ENCODE measurements around the gene FCRL2.
"Not testable (repeated sequence)": the region's sequence is repeated elsewhere in the genome, so short reads cannot be mapped to it uniquely, and the experiment has no call there.

FCRL2 gene

DNA sequence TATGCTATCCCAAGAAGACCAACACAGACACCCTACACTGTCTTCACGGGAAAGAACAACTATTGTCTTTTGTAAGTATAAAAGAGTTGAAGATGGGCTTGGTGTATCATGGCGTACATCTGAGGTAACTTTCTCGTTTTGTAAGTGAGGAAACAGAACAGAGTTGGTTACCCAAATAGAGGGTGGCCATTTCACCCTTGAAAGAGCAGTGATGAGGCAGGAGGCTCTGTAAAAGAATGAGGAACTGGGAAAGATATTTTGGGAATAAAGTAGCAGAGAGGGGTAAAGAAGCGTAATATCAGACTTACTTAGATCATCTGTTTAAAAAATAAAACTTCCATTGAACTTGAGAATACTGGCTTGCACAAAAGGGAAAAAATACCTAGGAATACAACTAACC, 18.9 kb downstream of the FCRL2 start:
- DNase-seq (ENCODE audit: low spot score), result no peak
- Histone ChIP-seq H3K4me3 (no peak overlapping the region), H3K27ac (no peak overlapping the region)
- TF ChIP-seq, protein P1, sequence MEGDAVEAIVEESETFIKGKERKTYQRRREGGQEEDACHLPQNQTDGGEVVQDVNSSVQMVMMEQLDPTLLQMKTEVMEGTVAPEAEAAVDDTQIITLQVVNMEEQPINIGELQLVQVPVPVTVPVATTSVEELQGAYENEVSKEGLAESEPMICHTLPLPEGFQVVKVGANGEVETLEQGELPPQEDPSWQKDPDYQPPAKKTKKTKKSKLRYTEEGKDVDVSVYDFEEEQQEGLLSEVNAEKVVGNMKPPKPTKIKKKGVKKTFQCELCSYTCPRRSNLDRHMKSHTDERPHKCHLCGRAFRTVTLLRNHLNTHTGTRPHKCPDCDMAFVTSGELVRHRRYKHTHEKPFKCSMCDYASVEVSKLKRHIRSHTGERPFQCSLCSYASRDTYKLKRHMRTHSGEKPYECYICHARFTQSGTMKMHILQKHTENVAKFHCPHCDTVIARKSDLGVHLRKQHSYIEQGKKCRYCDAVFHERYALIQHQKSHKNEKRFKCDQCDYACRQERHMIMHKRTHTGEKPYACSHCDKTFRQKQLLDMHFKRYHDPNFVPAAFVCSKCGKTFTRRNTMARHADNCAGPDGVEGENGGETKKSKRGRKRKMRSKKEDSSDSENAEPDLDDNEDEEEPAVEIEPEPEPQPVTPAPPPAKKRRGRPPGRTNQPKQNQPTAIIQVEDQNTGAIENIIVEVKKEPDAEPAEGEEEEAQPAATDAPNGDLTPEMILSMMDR (IDR thresholded peaks at IDR 0.05), result no peak

DNA sequence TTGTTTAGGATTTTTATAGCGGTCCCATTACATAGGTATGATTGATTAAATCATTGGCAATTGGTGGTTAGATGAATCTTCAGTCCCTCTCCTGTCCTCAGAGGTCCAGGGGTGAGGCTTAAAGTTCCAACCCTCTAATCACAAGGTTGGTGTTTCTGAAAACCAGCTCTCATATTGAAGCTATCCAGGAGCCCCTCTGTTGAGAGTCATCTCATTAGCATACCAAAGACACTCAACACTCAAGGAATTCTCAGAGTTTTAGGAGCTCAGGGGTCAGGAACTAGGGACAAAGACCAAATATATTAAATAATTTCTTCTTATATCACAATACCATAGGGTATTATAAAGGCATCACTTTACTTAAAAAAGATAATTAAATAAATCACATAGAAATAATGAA, 23.3 kb downstream of the FCRL2 start:
- TF ChIP-seq, protein P1 (IDR thresholded peaks at IDR 0.05), result no peak
- H3K27ac ChIP-seq, result no peak overlapping the region
- DNase-seq (ENCODE audit: low spot score), result no peak
- H3K4me3 ChIP-seq, result no peak overlapping the region

DNA sequence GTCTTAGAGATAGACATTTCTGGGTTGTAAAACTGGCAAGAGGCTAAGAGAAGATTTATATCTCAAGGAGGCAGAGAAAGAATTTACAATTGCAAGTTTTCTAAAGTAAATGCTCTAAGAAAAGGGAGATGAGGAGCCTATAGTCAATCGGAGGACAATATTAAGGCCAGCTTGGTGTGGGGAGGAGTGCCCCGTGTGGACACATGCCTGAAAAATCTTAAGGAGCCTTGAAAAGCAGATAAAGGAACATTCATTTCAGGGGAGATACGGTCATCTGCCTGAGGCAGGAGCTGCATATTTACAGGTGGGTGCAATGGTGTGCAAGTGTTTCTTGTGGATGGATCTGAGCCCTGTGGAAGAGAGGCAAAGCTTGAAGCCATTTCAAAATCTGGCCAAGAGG, 25.6 kb downstream of the FCRL2 start:
- TF ChIP-seq, protein P1 (IDR thresholded peaks at IDR 0.05), result no peak
- Histone ChIP-seq H3K27ac (no peak overlapping the region), H3K4me3 (no peak overlapping the region)
- DNase-seq (ENCODE audit: low spot score), result no peak

DNA sequence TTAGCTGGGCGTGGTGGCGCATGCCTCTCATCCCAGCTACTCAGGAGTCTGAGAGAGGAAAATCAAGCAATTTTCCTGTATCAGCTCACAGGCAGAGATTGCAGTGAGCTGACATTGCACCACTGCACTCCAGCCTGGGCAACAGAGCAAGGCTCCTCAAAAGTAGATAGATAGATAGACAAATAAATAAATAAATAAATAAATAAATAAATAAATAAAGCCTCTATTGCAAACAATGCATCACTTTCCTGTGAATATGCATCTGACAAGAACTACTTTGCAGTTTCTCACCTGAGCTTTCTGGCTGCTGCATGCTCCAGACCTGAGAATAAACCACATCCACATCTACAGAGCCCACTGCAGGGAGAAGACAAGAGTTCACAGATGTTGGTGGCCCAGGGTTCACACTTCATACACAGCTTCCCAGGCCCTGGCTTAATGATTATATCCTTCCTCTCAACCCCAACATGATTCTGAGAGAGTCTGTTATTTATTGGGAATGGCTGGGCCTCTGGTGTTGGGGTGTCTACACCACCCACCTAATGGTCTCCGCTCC, 28.6 kb downstream of the FCRL2 start:
- DNase-seq (ENCODE audit: low spot score), result no peak
- no peak overlapping the region for H3K27ac ChIP-seq
- no peak overlapping the region for H3K4me3 ChIP-seq
- TF ChIP-seq, protein P1 (IDR thresholded peaks at IDR 0.05), result no peak

DNA sequence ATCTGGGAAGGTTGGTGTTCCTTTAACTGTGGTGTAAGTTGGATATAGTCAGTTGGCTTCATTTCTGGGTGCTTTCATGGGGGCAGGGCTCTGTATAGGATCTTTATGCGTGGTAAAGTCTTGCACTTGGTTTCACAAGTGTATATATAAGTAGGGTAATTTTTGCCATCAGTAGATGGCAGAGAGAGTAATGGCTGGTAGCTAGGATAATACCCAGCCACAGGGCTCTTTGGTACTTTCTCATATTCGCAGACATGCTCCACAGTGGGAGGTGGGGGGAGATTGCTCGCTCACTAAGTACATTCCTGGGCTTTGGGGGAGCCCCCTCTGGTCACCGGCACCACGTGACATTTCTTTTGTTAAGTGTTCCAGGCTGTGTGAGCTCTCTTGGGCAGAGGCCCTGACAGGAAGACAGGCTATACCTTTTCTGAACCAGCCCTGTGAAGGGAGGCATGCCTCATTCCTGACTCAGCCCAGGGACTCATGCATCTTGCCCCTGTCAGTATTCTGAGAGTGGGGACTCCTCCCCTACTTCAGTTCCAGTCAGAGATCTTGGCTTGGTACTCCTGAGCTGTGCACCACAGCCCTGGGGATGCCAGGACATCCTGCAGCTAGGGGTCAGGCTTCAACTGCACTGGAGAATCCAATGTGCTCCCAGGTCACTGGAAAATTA, 37.6 kb downstream of the FCRL2 start:
- Histone ChIP-seq H3K27ac (no peak overlapping the region), H3K4me3 (no peak overlapping the region)
- TF ChIP-seq, protein P1 (IDR thresholded peaks at IDR 0.05), result no peak
- no peak for DNase-seq (ENCODE audit: low spot score)

DNA sequence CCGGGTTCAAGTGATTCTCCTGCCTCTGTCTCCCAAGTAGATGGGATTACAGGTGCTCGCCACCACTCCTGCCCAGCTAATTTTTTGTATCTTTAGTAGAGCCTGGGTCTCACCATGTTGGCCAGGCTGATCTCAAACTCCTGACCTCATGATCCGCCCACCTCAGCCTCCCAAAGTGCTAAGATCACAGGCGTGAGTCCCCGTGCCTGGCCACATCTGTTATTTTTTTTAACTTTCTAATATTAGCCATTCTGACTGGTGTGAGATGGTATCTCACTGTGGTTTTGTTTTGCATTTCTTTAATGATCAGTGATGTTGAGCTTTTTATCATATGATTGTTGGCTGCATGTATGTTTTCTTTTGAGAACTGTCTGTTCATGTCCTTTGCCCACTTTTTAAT, 40.9 kb downstream of the FCRL2 start:
- not testable (repeated sequence) for DNase-seq (ENCODE audit: low spot score); H3K4me3 ChIP-seq; H3K27ac ChIP-seq

DNA sequence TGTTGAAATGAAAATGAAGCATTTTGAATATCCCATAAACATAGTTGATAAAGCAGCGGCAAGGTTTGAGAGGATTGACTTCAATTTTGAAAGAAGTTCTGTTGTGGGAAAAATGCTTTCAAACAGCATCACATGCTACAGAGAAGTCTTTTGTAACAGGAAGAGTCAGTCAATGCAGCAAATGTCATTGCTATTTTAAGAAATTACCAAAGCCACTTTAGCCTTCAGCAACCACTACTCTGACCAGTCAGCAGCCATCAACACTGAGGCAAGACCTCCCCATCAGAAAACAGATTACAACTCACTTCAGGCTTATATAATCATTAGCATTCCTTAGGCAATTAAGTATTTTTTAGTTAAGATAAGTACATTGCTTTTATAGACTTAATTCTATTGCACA, 42.6 kb downstream of the FCRL2 start:
- H3K4me3 ChIP-seq, result no peak overlapping the region
- DNase-seq (ENCODE audit: low spot score), result no peak
- TF ChIP-seq, protein P1 (IDR thresholded peaks at IDR 0.05), result no peak
- no peak overlapping the region for H3K27ac ChIP-seq
